SU-DHL-6 (cell line): ENCODE measurements around the gene HDGFL2.

Experiments used
- CTCF ChIP-seq: fragments of 200-600 bp; sonication (generic); IDR thresholded peaks from one replicate; pipeline ENCODE4 v1.5.1; 2017; ENCODE audit warnings: antibody characterized with exemption, mild to moderate bottlenecking, low read length, moderate library complexity; ENCODE audit not compliant: insufficient read depth, poor library complexity, severe bottlenecking
- EZH2phosphoT487 ChIP-seq: fragments of 200-600 bp; sonication (generic), shearing (Covaris generic); conservative IDR thresholded peaks from 2 replicates; pipeline ENCODE4 v1.6.1; 2018; ENCODE audit warnings: mild to moderate bottlenecking, antibody characterized with exemption, low read length, moderate library complexity, mixed read lengths

GRCh38 chr19:4550479-4551050, 78.5 kb downstream of the HDGFL2 start:
- TF ChIP-seq CTCF (no peak), EZH2phosphoT487 (no peak)
